Liver (tissue), 9 donors: ENCODE measurements around the gene NUP214. TPM values are rescaled to one million over a fixed set of nuclear protein-coding genes. Genes with fewer than 3 reads are reported as not detected.

Experiments
- DNase-seq: peaks from one replicate; pipeline ENCODE4 v3.0.0-alpha.2; 2017; ENCODE audit warnings: low spot score
- H3K27ac ChIP-seq, 2 donors: one replicate each; pipeline ENCODE4 v1.7.0; 2013; ENCODE audit warnings: inconsistent platforms in 2 of 2, low read length in 2 of 2, control low read depth in 1 of 2, low read depth in 1 of 2, mild to moderate bottlenecking in 1 of 2
- H3K27me3 ChIP-seq, 4 donors: one replicate each; pipeline versions ENCODE4 v1.6.1 to v1.7.0; 2013; ENCODE audit warnings: low read length in 3 of 4, inconsistent platforms in 1 of 4, mild to moderate bottlenecking in 1 of 4, moderate library complexity in 1 of 4; ENCODE audit not compliant: control insufficient read depth in 4 of 4, insufficient read depth in 4 of 4
- H3K36me3 ChIP-seq, 4 donors: one replicate each; pipeline versions ENCODE4 v1.6.1 to v1.7.0; 2013; ENCODE audit warnings: low read length in 3 of 4, mild to moderate bottlenecking in 3 of 4, low read depth in 1 of 4, moderate library complexity in 1 of 4; ENCODE audit not compliant: control insufficient read depth in 4 of 4, insufficient read depth in 3 of 4
- H3K4me1 ChIP-seq, 4 donors: one replicate each; pipeline versions ENCODE4 v1.6.1 to v1.7.0; 2013; ENCODE audit warnings: low read length in 3 of 4, mild to moderate bottlenecking in 3 of 4, moderate library complexity in 1 of 4; ENCODE audit not compliant: control insufficient read depth in 4 of 4, insufficient read depth in 4 of 4
- H3K4me3 ChIP-seq, 3 donors: one replicate each; pipeline versions ENCODE4 v1.6.1 to v1.7.0; 2013; ENCODE audit warnings: low read length in 3 of 3, control low read depth in 1 of 3, low read depth in 1 of 3, mild to moderate bottlenecking in 1 of 3
- H3K9ac ChIP-seq, 2 donors: one replicate each; pipeline ENCODE4 v1.7.0; 2013; ENCODE audit warnings: low read length in 2 of 2, mild to moderate bottlenecking in 2 of 2, moderate library complexity in 2 of 2, control low read depth in 1 of 2, low read depth in 1 of 2
- H3K9me3 ChIP-seq, 4 donors: one replicate each; pipeline versions ENCODE4 v1.6.1 to v1.7.0; 2013; ENCODE audit warnings: low read length in 3 of 4; ENCODE audit not compliant: control insufficient read depth in 4 of 4
- ATF3 ChIP-seq: IDR thresholded peaks from 2 replicates; pipeline ENCODE4 v1.6.1; 2016; ENCODE audit warnings: antibody characterized with exemption
- CTCF ChIP-seq: fragments of 150-350 bp; IDR thresholded peaks from 2 replicates; pipeline ENCODE4 v1.5.1; 2017; ENCODE audit warnings: improper control_type of control experiment, low read depth, low read length; ENCODE audit not compliant: missing input control
- EGR1 ChIP-seq, 2 donors: IDR thresholded peaks; 2 replicates each; pipeline ENCODE4 v1.6.1; 2016 to 2018; ENCODE audit warnings: antibody characterized with exemption in 2 of 2, low read depth in 2 of 2
- FOXA1 ChIP-seq: IDR thresholded peaks from 2 replicates; pipeline ENCODE4 v1.6.1; 2016; ENCODE audit warnings: antibody characterized with exemption
- FOXA2 ChIP-seq: IDR thresholded peaks from 2 replicates; pipeline ENCODE4 v1.6.1; 2016; ENCODE audit warnings: antibody characterized with exemption
- GABPA ChIP-seq, 2 donors: IDR thresholded peaks in 1 of 2; conservative IDR thresholded peaks in 1 of 2; 2 replicates each; pipeline ENCODE4 v1.6.1; 2016; ENCODE audit warnings: antibody characterized with exemption in 2 of 2, mild to moderate bottlenecking in 1 of 2, moderate library complexity in 1 of 2
- HNF4A ChIP-seq, 2 donors: conservative IDR thresholded peaks; 2 replicates each; pipeline ENCODE4 v1.6.1; 2016; ENCODE audit warnings: antibody characterized with exemption in 2 of 2, mild to moderate bottlenecking in 2 of 2
- HNF4G ChIP-seq: IDR thresholded peaks from 2 replicates; pipeline ENCODE4 v1.6.1; 2016; ENCODE audit warnings: antibody characterized with exemption
- JUND ChIP-seq, 2 donors: IDR thresholded peaks; 2 replicates each; pipeline ENCODE4 v1.6.1; 2016; ENCODE audit warnings: antibody characterized with exemption in 2 of 2
- NR2F2 ChIP-seq: IDR thresholded peaks from 2 replicates; pipeline ENCODE4 v1.6.1; 2016; ENCODE audit warnings: antibody characterized with exemption
- RAD21 ChIP-seq, 2 donors: IDR thresholded peaks; 2 replicates each; pipeline ENCODE4 v1.6.1; 2016; ENCODE audit warnings: antibody characterized with exemption in 2 of 2, mild to moderate bottlenecking in 2 of 2
- REST ChIP-seq: IDR thresholded peaks from 2 replicates; pipeline ENCODE4 v1.6.1; 2016; ENCODE audit warnings: antibody characterized with exemption, mild to moderate bottlenecking
- RXRA ChIP-seq, 2 donors: IDR thresholded peaks; 2 replicates each; pipeline ENCODE4 v1.6.1; 2017 to 2018; ENCODE audit warnings: antibody characterized with exemption in 2 of 2, mild to moderate bottlenecking in 1 of 2
- SP1 ChIP-seq: IDR thresholded peaks from 2 replicates; pipeline ENCODE4 v1.6.1; 2018; ENCODE audit warnings: antibody characterized with exemption, mild to moderate bottlenecking
- TAF1 ChIP-seq: conservative IDR thresholded peaks from 2 replicates; pipeline ENCODE4 v1.6.1; 2016; ENCODE audit warnings: antibody characterized with exemption, mild to moderate bottlenecking
- YY1 ChIP-seq: IDR thresholded peaks from 2 replicates; pipeline ENCODE4 v1.6.1; 2016; ENCODE audit warnings: antibody characterized with exemption, mild to moderate bottlenecking
- ZBTB33 ChIP-seq: IDR thresholded peaks from 2 replicates; pipeline ENCODE4 v1.6.1; 2016; ENCODE audit warnings: antibody characterized with exemption
- WGBS: extraction: QIAGEN DNeasy Blood & Tissue Kit; methylation state at CpG from one replicate; pipeline ENCODE4 v1.1.7; 2013; 5-methylcytosine and 5-hydroxymethylcytosine counted together
- polyA plus RNA-seq, 2 donors: library from polyadenylated mRNA; stranded (reverse) in 1 of 2; unstranded in 1 of 2; fragments of 200-250 nt in 1 of 2; fragments of >200 nt in 1 of 2; fragmentation: Nextera tagmentation in 1 of 2; extraction: Ambion mirVana in 1 of 2; gene quantifications; one replicate each; pipeline versions ENCODE4 v1.2.1 to v1.2.3, GENCODE V29; 2013 to 2015
- total RNA-seq, 2 donors: library from RNA; depleted of rRNA; stranded (reverse); fragments of >200 nt; gene quantifications; one replicate each; pipeline ENCODE4 v1.2.3, GENCODE V29; 2014
- TF ChIP-seq, protein P1 (sequence below): IDR thresholded peaks from 2 replicates; pipeline ENCODE4 v1.6.1; 2016; ENCODE audit warnings: antibody characterized with exemption
- donor health status: healthy.
- donor health status: healthy.
- donor health status: healthy.
- donor health status: healthy.
- donor health status: healthy.

The NUP214 gene
- total and polyA plus RNA-seq, 4 donors: 8.8 to 19.5 (median 16.5) TPM

GRCh38 chr9:131165523-131165922 is 40.1 kb downstream of the NUP214 start (continued):
- TF ChIP-seq FOXA2 (no peak), GABPA (IDR thresholded peaks at IDR 0.05 in 1 of 2, conservative IDR thresholded peaks at IDR 0.05 in 1 of 2) (no peak), EGR1 (IDR thresholded peaks at IDR 0.05; ENCODE audit: low read depth in 2 of 2) (no peak), ZBTB33 (no peak)

DNA sequence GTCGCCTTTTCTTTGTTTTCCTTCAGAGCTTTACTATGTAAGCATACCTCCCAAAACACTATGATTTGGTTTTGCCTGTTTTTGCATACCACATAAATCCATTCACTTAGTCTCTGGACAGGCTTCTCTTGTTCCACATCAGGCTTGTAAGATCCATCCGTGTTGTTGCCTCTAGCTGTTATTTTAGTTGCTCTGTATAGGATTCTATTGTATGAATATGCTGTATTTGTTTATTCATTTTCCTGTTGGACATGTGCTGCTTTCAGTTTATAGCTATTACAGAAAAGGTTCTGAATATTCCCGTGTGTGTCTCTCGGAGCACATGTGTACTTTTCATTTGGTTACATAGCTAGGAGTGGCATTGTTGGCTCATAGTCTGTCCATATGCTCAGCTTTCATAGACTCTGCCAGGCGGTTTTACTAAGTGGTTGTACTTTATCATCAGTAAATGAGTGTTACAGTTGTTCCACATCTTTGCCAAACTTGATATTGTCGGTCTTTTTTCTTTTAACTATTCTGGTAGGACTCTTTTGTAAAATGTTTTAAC is 41.8 kb downstream of the NUP214 start:
- Histone ChIP-seq H3K9ac (no peak overlapping the region), H3K9me3 (no peaks in the 10 kb centered on the region), H3K27ac (no peak overlapping the region), H3K4me3 (no peak overlapping the region), H3K4me1 (peaks cover 0 to 4% (median 0%) of the 10 kb centered on the region in 4 donors), H3K36me3 (peaks cover 9 to 44% (median 29%) of the 10 kb centered on the region in 4 donors), H3K27me3 (no peaks in the 10 kb centered on the region)
- WGBS: 52% methylated on average over 6 of the region's 6 CpGs
- TF ChIP-seq FOXA2 (no peak), HNF4A (conservative IDR thresholded peaks at IDR 0.05) (no peak), ATF3 (no peak), TAF1 (no peak), CTCF (no peak), SP1 (no peak), HNF4G (no peak), RXRA (IDR thresholded peaks at IDR 0.05) (no peak), FOXA1 (no peak), JUND (IDR thresholded peaks at IDR 0.05) (no peak), ZBTB33 (no peak), REST (no peak), RAD21 (IDR thresholded peaks at IDR 0.05) (no peak), GABPA (IDR thresholded peaks at IDR 0.05 in 1 of 2, conservative IDR thresholded peaks at IDR 0.05 in 1 of 2) (no peak), EGR1 (IDR thresholded peaks at IDR 0.05; ENCODE audit: low read depth in 2 of 2) (no peak), YY1 (no peak), NR2F2 (no peak)
- TF ChIP-seq, protein P1, sequence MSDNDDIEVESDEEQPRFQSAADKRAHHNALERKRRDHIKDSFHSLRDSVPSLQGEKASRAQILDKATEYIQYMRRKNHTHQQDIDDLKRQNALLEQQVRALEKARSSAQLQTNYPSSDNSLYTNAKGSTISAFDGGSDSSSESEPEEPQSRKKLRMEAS: no peak
- no peak for DNase-seq
